IPS-18c (cell line): Measurements from ENCODE around the gene OR51B5.
"Not testable (repeated sequence)": the region's sequence is repeated elsewhere in the genome, so short reads cannot be mapped to it uniquely, and the experiment has no call there.

Experiments
- H3K4me3 ChIP-seq: 2 replicates; pipeline ENCODE4 v1.7.0; 2013; ENCODE audit warnings: low read depth, mild to moderate bottlenecking, low read length, moderate library complexity; ENCODE audit not compliant: insufficient read depth
- H3K9me3 ChIP-seq: one replicate; pipeline ENCODE4 v1.6.1; 2013; ENCODE audit warnings: mild to moderate bottlenecking, low read length, moderate library complexity; ENCODE audit not compliant: control insufficient read depth, insufficient read depth

OR51B5 gene

DNA sequence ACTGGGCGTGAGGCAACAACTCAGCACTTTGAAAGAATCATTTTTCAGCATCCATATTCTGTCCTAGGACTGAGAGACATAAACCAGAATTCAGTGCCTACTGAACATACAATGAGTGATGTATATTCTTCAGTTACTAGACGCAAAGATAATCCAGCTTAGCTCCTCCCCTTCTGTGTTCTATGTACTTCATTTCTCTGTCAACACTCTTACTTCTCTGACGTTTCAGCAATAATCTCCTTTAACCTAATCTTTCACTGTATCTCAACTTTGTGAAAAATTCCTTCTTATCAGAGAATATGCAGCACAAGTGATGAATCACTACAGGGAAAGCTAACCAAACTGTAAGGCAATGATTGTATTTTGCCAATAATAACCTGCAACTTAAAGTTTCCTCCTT, 2.5 kb upstream of the OR51B5 start:
- Histone ChIP-seq H3K4me3 (no peak overlapping the region), H3K9me3 (no peaks in the 10 kb centered on the region)

DNA sequence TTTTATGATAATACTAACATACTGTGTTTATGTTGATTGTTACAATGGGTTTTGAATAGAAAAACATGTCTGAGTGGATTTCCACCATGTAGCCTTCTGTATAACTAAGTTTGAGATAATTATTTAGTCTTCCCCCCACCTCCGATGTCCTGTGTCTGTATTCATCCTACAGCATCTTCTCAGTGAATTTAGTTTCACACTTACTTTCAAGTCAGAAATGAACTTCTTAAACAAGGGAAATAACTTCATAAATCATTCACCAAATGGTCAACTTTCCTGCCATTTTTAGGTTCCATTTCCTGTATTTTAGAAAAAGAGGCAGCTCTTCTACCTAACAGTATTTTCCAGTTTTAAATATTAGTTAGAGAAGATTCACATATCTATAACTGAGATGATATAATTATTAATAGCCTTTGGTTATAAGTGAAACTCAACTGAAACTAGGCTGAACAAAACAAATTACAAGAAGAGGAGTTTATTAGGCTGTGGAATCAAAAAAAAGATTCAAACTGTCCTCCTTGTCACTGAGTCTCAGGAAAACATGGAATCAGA, 3.5 kb downstream of the OR51B5 start:
- H3K9me3 ChIP-seq = no peaks in the 10 kb centered on the region
- no peak overlapping the region for H3K4me3 ChIP-seq

DNA sequence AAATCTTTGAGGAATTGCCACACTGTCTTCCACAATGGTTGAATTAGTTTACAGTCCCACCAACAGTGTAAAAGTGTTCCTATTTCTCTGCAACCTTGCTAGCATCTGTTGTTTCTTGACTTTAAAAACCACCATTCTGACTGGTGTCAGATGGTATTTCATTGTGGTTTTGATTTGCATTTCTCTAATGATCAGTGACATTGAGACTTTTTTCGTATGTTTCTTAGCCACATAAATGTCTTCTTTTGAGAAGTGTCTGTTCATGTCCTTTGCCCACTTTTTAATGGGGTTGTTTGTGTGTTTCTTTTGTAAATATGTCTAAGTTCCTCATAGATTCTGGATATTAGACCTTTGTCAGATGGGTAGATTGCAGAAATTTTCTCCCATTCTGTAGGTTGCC, 6.1 kb downstream of the OR51B5 start:
- not testable (repeated sequence) for H3K9me3 ChIP-seq, H3K4me3 ChIP-seq

DNA sequence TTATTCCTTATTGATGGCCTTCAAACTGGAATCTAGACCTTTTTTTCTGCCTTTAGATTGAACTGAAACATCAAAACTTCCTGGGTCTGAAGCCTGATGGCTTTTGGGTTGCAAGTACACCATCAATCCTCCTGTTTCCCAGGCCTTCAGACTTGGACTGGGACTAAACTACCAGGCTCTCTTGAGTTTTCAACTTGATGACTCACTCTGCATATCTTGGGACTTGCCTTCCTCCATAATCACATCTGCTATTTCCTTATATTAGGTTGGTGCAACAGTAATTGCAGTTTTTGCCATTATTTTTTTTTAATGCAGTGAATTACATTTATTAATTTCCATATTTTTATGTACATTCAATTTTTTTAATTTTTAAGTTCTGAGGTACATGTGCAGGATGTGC, 7.0 kb downstream of the OR51B5 start:
- H3K9me3 ChIP-seq = no peaks in the 10 kb centered on the region
- H3K4me3 ChIP-seq = no peak overlapping the region

DNA sequence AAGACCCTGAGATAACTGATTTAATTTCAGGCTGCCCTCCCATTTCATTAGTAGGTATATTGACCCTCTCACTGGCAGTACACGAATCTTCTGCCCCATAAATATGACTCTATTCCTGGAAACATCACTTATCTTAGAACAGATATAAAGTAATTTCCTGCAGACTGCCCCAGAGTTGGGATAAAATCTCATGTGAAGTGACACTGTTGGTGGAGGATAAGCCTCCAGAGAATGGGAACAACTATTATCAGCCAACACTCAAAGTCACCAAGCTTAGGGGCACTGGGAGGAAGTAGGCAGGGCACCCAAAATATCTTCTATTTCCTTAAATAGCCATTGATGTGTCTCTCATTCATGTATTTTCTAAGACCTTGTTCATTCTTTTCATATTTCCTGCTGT, 8.2 kb downstream of the OR51B5 start:
- Histone ChIP-seq H3K4me3 (no peak overlapping the region), H3K9me3 (no peaks in the 10 kb centered on the region)

DNA sequence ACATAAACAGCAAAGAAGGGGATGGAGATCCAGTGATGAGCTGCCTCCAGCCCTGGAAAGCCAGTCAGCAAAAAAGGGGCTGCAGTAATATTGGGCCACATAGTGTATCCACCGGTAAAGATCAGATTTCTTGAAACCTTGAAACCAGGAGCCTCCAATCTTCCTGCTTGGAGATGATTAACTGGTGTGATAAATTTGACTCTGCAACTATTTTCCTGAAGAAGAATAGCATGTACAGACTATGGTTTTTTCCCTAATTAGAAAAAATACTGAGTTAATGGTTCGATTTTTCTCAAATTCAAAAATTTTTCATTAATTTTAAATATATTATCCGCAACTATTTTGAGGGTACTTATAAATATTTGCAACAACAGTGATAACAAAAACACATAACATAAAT, 19.1 kb downstream of the OR51B5 start, which contains the start of gene OR51B2:
Gene OR51B2 (minus strand): TSS at position 101 of the 400 bp plus-strand sequence. CDS start 0 bp downstream, at position 101.
- Histone ChIP-seq H3K9me3 (no peaks in the 10 kb centered on the region), H3K4me3 (no peak within 1 kb of the TSS)

DNA sequence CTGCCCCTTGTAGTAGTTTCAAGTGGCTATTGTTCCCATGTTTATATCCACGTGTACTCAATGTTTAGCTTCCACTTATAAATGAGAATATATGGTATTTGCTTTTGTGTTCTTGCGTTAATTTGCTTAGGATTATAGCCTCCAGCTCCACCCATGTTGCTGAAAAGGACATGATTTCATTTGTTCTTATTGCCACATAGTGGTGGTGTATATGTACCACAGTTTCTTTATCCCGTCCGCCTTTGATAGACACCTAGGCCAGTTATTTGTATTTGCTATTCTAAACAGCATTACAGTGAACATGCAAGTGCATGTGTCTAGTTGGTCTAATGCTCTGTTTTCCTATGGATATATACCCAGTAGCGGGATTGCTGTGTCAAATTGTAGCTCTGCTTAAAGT, 26.0 kb downstream of the OR51B5 start:
- H3K4me3 ChIP-seq = no peak overlapping the region
- H3K9me3 ChIP-seq = no peaks in the 10 kb centered on the region

DNA sequence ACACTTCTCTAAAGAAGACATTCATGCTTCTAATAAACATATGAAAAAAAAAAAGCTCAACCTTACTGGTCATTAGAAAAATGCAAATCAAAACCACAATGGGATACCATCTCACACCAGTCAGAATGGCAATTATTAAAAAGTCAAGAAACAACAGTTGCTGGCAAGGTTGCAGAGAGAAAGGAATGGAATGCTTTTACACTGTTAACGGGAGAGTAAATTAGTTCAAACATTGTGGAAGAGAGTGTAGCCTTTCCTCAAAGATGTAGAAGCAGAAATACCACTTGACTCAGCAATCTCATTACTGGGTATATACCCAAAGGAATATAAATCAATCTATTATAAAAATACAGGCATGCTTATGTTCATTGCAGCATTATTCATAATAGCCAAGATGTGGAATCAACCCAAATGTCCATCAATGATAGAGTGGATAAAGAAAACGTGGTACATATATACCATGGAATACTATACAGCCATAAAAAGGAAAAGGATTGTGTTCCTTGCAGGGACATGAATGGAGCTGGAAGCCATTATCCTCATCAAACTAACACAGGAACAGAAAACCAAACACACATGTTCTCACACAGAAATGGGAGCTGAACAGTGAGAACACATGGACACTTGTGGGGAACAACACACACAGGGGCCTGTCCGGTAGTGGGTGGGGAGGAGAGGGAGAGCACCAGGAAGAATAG, 29.8 kb downstream of the OR51B5 start:
- H3K4me3 ChIP-seq = not testable (repeated sequence)

DNA sequence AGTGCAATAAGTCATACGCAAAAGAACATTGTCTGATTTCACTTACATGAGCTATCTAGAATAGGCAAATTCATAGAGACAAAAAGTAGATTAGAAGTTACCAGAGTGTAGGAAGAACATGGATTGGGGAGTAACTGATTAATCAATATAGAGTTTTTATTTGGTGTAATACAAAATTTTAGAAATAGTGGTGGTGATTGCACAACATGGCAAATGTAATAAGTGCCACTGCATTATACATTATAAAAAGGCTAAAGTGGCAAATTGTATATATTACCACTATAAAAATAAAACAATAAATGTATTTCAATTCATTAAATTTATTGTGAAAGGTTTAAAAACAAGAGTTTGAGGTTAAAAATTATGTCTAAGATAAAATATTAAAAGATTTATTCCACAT, 32.9 kb downstream of the OR51B5 start:
- H3K4me3 ChIP-seq = no peak overlapping the region

More for the DNA sequence above, 29.8 kb downstream of the OR51B5 start:
- H3K9me3 ChIP-seq = not testable (repeated sequence)

DNA sequence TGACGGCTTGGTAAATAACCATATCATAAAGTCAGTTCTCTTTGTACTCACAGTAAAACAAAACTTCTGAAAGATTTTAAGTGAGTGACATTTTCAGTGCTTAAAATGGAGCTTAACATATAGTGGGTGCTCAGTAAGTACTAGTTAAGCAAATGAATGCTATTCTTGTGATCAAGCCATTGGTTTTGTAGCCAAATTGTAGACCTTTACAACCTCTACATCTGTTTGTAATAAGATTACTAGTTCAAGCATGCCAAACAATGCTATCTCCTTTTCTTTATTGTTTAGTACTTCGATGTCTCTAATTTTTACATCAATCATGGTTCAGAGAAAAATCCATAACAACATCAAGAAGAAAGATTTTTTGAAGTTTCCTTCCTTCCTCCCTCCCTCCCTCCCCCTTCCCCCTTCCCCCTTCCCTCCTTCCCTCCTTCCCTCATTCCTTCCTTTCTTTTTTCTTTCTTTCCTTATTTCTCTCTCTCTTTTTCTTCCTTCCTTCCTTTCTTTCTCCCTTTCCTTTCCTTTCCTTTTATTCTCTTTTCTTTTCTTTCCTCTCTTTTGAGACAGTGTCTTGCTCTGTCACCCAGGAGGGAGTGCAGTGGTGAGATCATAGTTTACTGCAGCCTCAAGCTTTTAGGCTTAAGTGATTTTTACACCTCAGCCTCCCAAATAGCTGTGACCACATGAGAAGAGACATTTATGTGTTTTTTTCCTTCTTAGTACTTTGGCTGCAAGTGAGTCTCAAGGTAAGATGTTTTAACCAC, 35.9 kb downstream of the OR51B5 start:
- Histone ChIP-seq H3K4me3 (no peak overlapping the region), H3K9me3 (no peaks in the 10 kb centered on the region)

More for the DNA sequence above, 32.9 kb downstream of the OR51B5 start:
- H3K9me3 ChIP-seq = no peaks in the 10 kb centered on the region

DNA sequence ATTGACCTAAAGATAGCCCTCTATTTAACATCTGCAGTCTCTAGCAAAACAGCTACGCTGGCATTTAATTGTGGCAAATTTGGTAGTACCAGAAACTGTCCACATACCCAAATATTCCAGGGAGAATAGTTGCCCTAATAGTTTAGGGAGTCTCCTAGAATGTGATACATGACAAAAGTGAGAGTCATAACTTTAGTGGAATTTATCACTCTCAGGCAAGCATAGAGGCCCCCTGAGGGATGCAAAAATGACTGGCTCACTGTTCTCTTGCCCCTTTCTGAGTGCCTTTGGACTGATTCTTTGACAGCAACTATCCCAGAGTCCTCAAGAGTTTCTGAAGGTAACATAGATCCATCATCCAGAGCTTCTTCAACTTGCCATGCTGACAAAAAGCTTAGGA, 39.3 kb downstream of the OR51B5 start:
- no peak overlapping the region for H3K4me3 ChIP-seq
- H3K9me3 ChIP-seq = no peaks in the 10 kb centered on the region

DNA sequence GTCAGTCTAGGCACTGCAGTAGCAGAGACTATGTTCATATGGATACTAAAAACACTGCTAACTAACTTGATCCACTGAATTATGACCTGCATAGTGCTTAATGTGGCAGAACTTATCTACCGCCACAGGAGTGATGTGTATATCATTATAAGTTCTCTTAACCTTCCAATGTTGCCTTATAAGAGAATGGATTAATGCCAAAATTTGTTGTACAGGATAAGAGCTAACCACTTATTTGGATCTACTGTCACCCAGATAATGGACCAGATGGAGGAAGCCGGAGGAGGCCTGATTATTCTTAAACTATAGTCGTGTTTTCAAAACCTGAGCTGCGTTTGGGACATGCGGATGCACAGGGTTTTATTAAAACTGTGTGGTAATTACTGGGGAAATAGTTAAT, 39.7 kb downstream of the OR51B5 start:
- H3K9me3 ChIP-seq = no peaks in the 10 kb centered on the region
- H3K4me3 ChIP-seq = no peak overlapping the region

DNA sequence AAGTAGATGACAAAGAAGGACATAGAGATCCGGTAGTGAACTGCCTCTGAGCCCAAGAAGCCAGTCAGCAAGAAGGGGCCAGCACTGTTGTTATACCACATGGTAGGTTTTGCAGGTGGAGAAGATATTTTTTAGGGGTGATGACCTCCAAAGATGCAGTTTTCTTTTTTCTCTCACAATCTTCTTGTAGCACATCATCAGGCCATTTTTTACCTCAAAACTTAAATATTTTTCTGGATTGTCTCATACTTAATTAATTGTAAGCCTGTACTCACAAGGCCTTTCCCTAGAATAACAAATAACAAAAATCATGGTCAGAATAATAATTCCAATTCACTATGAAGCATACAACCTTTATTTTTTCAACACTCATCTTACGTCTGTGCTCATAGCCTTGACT, 41.5 kb downstream of the OR51B5 start, which contains the start of gene OR51B4:
Gene OR51B4 (minus strand): TSS at position 101 of the 400 bp plus-strand sequence. CDS start 0 bp downstream, at position 101.
- H3K4me3 ChIP-seq = no peak within 1 kb of the TSS

DNA sequence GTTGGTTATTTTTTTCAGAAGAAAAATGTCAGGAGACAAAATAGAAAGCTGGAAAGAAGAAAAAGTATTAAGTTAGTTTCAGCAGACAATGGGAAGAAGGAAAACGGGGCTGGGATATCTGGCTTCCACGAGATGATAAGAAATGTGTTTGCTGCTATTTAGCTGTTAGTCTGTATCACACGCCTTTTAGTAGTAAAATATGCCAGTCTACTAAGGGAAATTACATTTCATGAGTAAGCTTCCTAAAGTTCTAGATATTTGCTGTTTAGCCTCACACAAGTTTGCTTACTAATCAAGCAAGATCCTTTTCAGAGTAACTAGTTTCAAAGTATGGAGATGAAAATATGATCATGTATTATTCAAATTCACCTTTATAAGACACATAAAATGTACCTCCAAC, 43.1 kb downstream of the OR51B5 start:
- Histone ChIP-seq H3K4me3 (no peak overlapping the region), H3K9me3 (no peaks in the 10 kb centered on the region)

More for the DNA sequence above, 41.5 kb downstream of the OR51B5 start, which contains the start of gene OR51B4:
- no peaks in the 10 kb centered on the region for H3K9me3 ChIP-seq

DNA sequence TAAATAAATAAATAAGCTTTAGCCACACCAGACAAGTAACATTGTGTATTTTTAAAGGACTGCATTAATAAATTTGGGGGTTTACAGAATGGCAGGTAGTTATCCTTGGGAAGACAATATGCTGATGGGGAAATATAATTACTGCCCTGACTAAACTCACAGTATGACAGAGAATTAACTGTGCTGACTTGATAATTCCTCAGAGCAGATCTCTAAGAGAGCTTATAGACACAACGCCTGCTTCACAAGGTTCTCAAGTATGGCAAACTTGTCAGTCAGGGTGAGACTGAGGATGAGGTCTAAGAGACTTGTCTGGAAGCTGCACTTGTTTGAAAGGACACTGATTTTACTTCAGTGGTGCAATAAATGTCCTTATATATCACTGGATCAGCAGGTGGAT, 44.9 kb downstream of the OR51B5 start:
- no peak overlapping the region for H3K4me3 ChIP-seq
- no peaks in the 10 kb centered on the region for H3K9me3 ChIP-seq

DNA sequence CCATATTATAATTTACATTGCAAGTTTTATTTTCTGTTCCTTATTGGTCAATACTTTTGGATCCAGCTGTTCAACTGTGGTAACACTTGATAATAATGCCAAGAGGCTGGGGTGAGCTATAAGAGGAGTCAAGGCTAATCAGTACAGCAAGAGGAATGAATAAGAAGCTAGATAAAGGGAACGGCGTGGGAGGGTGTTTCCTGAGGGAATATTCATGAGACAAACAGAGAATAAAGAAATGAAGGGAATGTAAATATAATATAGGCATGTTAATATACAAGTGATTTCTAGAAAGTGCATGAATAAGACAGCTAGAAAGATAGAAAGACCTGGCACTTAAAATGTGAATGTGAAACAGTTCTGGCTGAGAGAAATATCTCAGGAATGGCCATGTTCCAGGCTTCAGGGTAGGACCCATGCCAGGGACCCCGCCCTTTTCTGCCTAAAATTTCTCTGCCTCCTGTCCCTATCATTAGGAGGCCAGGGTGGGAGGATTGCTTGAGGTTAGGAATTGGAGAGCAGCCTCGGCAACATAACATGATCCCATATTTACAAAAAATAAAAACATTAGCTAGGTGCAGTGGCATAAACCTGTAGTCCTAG, 45.5 kb downstream of the OR51B5 start:
- Histone ChIP-seq H3K4me3 (no peak overlapping the region), H3K9me3 (no peaks in the 10 kb centered on the region)

DNA sequence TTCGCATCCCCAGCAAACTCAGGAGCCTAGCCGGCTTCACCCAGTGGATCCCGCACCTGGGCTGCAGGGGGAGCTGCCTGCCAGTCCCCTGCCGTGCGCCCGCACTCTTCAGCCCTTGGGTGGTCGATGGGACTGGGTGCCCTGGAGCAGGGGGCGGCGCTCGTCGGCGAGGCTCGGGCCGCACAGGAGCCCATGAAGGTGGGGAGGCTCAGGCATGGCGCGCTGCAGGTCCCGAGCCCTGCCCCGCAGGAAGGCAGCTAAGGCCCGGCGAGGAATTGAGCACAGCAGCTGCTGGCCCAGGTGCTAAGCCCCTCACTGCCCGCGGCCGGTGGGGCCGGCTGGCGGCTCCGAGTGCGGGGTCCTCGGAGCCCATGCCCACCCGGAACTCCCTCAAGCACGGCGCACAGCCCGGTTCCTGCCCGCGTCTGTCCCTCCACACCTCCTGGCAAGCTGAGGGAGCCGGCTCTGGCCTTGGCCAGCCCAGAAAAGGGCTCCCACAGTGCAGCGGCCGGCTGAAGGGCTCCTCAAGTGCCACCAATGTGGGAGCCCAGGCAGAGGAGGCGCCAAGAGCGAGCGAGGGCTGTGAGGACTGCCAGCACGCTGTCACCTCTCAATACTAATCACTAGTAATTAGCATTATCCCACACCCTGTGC, 48.9 kb downstream of the OR51B5 start:
- H3K4me3 ChIP-seq, H3K9me3 ChIP-seq: not testable (repeated sequence)
